ENCODE measurements around the gene UNG. TPM values are rescaled to one million over a fixed set of nuclear protein-coding genes. Genes with fewer than 3 reads are reported as not detected.
"Not testable (repeated sequence)": the region's sequence is repeated elsewhere in the genome, so short reads cannot be mapped to it uniquely, and the experiment has no call there.

Gene UNG
- total RNA-seq, 1 donor from 2014 or later = 30.8 TPM

DNA sequence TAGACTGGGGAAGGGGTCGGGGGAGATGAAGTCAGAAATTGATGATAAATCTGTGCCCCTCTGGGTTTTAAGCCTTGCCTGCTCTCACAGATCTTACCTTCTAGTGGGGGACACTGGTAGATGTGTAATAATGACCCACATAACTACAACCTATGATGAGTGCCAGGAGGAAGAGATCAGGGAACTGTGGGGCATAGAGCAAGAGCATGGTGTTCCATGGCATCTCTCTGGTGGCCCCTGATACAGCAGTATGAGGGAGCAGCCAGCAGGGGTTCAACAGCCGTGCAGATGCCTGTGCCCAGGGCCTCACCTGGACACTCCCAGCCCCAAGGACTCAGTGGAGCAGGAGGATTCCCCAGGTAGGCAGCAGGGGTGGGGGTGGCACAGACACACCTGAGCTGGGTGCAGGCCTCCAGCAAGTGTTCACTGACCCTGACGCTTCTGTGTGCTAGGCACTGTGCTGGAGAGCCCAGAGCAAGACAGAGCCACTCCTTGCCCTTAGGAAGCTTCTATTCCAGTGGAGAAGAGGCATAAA lies 24.0 kb downstream of the UNG start:
- no peak for DNase-seq (ENCODE audit: low spot score)

DNA sequence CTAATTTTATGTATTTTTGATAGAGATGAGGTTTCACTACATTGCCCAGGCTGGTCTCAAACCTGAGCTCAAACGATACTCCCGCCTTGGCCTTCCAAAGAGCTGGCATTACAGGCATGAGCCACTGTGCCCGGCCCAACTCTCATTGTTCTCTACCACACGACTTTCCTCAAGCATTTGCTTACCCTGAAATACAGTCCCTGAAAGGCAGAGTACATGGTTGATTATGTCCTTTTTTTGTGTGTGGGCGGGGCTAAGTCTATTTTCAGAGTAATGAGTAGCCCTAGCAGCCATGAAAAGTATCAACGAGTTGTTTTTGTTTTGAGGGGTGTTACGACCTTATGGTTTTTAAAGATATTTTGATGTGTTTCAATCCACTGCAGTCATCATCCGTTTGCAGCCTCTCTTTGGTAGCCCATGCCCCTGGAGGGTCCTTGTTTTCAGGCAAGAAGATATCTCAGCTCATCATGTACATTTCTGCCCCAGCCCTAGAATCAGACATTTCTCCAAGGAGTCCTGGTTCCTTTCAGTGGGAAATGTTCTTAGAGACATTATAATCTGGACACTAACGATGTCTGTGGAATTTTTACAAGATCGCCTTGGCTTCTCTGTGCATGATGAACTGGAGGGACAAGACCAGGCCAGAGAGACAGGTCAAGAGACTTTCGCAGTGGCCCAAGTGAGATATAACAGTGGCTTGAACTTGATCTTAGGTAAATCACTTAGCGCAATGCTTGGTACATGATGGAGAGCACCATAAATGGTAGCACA lies 27.7 kb downstream of the UNG start:
- no peak for DNase-seq (ENCODE audit: low spot score)

DNA sequence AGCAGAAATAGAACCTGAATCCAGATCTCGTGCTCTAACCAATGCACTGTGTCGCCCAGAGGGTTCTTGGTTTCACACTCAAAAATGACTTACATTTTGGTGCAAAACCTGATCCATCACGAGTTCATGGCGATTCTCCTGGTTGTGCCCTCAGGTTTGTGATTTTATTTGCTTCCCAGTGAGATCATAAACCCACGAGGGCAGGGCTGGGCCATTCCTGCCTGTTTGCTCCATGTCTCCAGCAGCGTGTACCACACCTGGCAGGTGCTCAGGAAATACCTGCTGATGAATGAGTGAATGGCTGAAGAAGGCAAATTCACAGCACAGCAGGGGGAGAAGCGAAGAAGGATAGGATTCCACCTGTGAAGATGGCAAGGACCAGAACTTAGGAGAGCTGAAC lies 28.4 kb downstream of the UNG start:
- no peak for DNase-seq (ENCODE audit: low spot score)

DNA sequence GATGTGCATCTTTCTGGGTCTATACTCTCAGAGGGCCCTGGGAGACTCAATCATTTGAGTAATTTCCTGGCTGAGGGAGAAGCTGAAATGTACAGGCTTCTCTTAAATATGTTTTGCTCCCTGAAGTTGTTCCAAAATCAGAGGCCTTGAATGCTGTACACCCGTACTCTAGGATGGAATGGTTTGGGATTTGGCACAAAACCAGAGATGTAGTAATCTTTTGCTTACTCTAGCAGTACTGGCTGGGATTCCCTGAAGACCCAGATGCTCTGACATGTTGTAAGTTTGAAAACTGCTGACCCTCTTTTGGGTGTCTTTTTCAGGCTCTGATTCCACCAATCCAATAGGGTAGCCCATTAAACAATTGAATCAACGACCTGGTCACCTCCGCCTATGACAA lies 29.4 kb downstream of the UNG start:
- DNase-seq (ENCODE audit: low spot score) = no peak

DNA sequence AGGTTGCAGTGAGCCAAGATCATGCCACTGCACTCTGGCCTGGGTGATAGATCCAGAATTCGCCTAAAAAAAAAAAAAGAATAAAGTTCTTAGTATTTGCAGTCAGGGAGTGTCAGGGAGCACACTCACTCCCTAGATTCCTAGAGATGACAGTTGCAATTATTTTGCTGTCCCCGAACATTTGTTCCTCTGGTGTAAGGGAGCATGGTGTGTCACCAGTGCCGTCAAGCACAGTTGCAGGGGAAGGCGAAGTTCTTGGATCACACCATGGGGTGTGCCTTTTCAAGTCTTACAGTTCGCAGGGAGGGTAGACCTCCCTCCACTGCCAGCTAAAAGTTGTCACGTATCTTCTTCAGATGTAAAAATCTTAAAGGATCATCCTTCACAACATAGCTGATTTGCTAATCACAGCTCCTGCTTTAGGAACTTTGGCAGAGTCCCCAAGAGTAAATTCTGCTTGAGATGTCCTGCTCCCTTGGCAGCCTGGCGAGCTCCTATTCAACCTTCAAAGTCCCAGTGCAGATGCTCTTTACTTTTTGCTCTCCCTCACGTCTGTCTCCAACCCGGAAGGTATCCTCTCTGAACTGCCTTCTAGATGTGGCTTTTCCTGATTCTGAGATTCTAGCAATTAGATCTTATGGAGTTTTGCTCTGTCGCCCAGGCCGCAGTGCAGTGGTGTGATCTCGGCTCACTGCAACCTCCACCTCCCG lies 30.3 kb downstream of the UNG start:
- no peak for DNase-seq (ENCODE audit: low spot score)

DNA sequence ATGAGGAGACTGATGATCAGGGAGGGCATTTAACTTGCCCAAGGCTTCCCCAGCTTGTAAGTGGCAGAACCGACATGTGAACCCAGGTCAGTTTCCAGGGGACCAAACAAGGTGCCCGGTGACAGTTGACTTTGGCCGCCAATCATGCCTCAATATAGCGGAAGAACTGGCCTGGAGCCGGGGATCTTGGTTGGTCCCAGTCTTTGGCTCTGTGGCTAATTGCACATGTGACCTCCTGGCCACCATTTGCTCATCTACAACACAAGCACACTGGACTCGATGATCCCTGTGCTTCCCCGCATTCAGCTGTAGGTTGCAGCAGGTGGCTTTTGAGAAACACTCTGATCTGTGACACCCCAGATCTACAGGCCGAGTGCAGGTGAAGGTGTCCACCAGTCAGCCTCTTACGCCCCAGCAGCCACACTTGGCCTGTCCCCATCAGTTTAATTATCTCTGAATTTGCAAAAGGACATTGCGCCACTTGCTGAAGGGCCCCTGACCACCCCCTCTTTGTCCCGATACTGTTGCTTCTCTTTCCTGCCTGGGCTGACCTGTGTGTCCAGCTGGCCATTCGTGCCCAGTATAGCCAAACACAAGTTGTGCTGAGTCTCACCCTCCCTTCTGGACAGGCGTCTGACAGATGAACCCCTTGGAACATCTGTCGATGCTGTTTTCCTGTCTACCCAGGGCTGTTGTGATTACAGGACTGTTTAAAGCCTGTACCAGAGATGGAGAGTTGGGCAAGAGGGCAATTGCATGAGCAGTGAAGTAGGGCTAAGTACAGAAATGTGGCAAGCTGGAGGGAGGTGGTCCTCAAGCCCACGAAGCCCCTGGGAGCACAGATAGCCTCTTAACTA lies 33.1 kb downstream of the UNG start:
- DNase-seq (ENCODE audit: low spot score) = no peak

DNA sequence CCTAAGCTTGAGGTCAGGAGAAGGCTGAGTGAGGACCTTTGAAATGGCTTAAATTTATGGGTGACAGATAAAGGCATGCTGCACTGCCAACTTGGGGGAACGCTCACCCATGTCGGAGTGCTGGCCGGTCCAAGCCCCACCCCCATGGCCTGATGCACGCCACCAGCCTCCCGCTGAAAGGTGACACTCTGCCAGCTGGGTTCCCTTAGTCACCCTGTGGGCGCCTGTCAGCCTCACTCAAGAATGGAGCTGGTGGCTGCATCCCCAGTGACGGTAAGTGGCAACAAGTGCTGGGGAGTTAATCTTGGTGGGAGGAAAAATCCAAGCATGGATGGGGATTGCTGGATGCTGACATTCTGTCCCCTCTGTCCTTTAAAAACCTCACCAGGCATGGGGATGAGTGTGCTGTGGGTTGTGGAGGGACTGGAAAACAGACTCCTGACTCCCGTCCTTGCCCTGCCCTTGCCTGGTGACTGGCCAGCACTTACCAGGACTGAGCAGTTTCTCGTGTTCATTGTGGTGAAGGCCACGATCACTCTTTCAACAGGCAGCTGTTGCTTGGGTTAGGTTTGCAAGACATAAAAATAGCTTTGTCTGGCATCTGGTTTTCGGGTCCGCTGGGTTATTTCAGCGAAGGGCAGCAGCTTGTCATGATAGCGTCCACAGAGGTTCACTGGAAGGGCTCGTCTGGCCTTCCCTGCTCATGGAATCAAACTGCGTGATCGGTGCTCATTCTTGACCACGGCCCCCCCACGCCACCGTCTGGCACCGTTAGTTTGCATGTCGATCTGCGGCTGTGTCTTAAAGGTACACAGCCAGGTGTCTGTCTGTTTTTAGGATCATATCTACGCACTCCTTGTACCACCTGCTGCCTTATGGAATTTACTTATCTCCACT lies 34.0 kb downstream of the UNG start:
- DNase-seq (ENCODE audit: low spot score) = no peak

DNA sequence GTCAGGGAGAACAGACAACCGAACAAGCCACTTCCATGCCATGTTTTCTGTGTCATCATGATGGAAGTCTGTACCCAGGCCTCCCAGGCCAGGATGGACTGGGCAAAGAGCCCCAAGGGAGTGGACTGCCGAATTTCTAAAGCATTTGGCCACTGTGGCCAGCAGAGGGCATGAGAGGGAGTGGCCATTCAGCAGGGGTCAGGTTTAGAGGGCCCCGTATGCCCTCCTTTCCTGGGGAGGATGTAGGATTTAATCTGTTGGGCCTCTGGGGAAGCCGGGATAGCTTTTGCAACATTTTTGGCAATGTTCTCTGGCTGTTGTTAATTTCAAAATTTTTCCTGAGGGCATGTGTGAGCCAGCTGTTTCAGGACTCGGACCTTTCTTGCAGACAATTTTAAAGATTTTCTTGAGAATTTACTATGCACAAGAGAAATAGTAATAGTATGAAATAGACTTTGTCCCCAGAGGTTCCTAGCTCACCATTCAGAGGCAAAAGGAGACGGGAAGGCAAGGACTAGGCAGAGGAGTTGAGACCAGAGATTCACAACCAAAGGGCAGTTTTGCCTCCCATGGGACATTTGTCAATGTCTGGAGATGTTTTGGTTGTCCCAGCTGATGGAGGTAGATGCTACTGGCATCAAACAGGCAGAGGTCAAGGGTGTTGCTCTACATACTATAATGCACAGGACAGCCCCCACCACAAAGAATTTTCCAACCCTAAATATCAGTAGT lies 37.0 kb downstream of the UNG start:
- no peak for DNase-seq (ENCODE audit: low spot score)

DNA sequence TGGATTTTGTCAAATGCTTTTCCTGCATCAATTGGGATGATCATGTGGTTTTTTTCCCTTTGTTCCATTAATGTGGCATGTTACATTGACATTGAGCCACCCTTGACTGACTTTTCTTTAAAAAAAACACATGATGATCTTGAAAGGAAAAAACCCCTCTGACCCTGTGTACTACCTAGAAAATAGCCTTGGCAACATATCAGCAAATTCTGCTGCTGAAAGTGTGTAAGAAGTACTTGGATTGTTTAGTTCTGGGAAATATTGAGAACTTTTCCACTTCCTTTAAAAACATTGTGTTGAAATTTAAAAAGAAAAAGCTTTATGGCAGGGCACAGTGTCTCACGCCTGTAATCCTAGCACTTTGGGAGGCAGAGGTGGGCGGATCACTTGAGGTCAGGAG lies 39.7 kb downstream of the UNG start:
- DNase-seq (ENCODE audit: low spot score) = no peak

DNA sequence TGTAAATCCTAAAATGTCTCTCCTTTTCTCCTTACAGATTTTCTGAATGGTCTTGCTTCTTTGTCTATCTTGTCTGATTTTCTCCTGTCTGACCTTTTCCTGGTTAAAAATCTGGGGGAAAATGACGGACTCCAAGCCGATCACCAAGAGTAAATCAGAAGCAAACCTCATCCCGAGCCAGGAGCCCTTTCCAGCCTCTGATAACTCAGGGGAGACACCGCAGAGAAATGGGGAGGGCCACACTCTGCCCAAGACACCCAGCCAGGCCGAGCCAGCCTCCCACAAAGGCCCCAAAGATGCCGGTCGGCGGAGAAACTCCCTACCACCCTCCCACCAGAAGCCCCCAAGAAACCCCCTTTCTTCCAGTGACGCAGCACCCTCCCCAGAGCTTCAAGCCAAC lies 42.0 kb downstream of the UNG start:
- no peak for DNase-seq (ENCODE audit: low spot score)

DNA sequence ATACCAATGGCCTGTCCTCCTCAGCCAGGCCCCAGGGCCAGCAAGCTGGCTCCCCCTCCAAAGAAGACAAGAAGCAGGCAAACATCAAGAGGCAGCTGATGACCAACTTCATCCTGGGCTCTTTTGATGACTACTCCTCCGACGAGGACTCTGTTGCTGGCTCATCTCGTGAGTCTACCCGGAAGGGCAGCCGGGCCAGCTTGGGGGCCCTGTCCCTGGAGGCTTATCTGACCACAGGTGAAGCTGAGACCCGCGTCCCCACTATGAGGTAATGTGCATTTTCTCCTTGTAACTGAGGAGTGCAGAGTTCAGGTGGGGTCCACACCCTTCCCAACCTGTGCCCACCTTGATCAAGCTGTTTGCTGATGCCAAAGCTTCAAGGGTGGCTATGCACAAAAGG lies 42.4 kb downstream of the UNG start:
- no peak for DNase-seq (ENCODE audit: low spot score)

DNA sequence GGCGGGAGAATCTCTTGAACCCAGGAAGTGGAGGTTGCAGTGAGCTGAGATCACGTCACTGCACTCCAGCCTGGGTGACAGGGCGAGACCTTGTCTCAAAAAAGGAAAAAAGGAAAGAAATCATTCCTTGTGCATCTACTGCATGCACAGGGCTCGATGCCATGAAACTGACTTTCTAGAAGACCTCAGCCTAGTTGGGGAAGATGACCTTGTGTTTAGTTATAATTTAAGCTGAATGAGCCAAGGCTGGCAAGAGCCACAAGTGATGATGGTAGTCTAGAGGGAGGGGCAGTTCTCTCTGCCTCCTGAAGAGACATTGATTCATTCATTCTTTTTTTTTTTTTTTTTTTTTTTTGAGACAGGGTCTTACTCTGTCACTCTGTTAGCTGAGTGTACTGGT lies 43.2 kb downstream of the UNG start:
- DNase-seq (ENCODE audit: low spot score) = no peak

DNA sequence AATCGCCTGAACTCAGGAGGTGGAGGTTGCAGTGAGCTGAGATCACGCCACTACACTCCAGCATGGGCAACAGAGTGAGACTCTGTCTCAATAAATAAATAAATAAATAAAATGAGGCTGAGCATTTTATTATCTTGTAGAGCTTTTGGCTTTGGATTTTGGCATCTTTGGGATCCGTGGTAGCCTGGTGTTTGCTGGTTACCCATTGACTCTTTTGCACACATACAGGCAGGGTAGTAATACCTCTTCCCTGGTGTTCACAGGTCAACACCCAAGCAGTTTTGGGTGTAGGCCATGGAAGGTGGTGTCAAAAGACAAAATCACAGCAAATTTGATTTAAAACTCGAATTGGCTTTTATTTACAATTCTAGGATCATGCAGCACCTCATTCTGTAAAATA lies 46.8 kb downstream of the UNG start:
- DNase-seq (ENCODE audit: low spot score) = no peak

DNA sequence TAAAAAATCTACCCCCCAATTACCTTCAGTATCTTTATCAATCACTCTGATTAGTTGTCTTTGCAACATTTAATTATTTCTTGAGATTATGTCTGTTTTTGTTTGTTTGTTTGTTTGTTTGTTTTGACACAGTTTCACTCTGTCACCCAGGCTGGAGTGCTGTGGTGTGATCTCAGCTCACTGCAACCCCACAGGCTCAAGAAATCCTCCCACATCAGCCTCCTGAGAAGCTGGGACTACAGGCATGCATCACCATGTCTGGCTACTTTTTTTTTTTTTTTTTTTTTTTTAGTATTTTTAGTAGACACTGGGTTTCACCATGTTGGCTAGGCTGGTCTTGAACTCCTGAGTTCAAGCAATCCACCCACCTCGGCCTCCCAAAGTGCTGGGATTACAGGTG lies 49.7 kb downstream of the UNG start:
- DNase-seq (ENCODE audit: low spot score) = not testable (repeated sequence)

DNA sequence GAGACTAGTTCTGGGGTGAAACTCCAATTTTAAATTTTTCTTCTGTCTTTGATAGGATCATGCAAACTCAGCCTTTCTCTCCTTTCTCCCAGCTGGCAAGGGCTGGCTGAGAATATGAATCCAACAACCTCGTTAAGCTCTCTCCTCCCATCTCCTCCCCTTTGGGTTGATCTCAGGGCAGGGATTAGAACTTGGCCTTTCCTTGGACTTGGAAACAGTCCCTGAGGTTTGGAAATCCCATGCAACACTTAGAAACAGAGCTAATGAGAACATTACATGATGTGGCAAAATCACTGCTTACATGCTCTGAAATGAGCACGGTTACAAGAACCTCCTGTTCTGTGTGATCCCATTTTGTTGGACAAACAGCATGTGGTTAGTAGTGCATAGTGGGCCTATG lies 50.6 kb downstream of the UNG start:
- DNase-seq (ENCODE audit: low spot score) = peak; percentile 35

DNA sequence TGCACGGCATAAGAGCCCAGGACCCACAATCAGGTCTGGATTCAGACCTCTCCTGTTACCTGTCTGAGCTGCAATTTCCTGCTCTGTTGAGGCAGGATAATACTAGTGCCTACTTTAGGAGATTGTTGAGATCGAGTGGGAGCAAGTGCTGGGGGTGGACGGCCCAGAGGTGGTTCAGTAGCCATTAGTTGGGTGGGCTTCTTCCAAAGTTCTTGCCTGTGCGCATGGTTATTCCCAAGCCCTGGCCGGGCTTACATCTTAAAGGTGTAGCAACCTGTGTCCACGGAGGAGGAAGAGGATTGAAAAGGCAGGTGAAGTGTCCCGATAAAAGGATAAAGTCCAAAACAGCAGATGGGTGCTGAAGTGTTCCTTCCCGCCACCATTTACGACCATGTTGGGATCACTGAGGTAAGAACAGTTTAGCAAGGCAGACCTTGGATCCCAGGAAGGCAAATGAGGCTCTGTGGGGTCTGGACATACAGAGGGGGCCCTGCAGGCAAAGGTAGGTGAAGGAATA lies 52.8 kb downstream of the UNG start:
- DNase-seq (ENCODE audit: low spot score) = no peak

DNA sequence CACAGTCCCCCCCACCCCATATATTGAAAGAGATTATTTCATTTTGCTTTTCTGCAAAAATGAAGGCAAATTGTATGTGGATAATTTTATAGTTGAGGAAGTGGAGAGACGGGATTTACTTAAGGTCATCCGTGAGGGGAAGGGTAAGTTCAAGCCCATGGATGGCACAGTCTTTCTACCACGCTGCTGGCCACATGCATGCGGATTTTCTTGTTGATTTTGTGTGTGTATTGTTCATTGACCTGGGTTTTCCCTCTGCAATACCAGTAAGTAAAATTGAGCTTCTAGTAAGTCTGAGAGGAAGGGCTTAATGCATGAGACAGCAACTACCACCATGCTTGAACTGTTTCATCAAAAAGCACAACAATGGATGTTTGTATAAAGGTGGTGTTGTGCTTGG lies 54.1 kb downstream of the UNG start:
- DNase-seq (ENCODE audit: low spot score) = no peak

DNA sequence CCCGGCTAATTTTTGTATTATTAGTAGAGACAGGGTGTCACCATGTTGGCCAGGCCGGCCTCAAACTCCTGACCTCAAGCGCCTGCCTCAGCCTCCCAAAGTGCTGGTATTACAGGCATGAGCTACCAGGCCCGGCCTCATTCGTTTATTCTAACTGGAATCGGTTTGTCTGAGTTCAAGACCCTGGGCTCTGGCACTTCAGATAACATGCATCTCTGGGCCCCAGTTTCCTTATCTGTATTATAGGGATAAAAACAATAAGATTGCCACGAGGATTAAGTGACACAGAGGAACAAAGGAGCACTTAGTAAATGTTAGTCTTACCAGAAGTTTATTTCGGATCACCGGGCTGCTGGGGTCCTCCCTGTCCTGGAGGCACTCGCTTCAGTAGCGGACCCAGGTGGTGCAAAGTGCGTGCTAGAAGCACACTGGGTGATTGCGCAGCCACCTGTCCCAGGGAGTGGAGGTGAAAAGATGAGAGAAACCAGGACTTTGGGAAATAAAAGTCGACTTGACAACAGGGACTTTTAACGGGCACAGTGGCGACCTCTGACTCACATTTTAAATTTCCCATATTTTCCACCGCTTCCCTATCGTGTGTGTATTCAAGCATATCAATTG lies 56.5 kb downstream of the UNG start:
- no peak for DNase-seq (ENCODE audit: low spot score)

DNA sequence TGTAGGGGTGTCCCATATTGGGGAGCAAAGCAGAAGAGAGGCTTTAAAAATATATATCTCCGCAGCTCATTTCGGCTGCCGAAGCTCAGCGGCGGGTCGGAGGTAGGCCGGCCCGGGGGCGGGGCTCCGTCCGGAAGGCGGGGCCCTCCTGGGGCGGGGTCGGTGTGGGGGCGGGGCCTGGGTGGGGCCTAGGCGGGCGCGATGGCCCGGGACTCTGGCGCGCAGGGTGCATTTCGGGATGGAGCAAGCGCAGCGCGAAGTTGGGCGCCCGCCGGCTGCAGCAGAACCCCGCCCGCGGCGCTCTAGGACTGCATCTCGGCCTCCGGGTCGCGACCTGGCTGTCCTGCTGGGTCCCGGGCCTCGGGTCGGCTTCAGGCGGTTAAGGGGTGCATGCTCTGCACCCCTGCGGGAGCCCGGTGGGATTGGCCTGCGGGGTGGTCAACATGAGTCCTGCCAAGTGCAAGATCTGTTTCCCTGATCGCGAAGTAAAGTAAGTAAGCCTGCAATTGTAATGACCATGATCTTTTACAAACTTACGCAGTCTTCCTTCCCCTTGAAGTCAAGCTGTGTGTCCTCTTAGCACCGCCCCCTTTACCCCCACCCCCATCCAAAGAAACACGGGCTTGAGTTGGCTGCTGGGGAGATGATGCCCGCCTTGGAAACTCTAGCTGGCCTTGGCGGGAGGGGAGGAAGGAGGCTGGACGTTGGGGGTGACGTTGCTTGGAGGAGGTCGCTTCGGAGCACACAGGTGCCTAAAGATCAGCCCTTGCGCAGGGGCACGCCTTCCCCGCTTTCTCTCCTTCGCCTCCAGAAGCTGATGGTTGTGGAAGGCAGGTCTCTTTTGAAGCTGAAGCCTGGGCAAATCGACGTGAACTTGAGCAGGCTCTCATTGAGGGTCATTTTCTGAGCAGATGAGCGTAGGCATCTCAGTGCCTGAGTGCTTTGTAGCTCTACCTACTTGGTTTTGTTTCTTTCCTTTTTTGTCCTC lies 57.3 kb downstream of the UNG start:
- peak; percentile 76 for DNase-seq (ENCODE audit: low spot score)

Data from mucosa of gallbladder (tissue), 1 donor.